Chondrocyte (in vitro differentiated cells): Measurements from ENCODE around the gene ZFHX3. TPM values are rescaled to one million over a fixed set of nuclear protein-coding genes. Genes with fewer than 3 reads are reported as not detected.

Source experiments
- DNase-seq: peaks from one replicate; pipeline ENCODE4 v3.0.0; 2021; ENCODE audit warnings: mixed read lengths, low spot score
- H3K27ac Mint-ChIP-seq: one replicate; pipeline ENCODE4 v1.8.0; 2021; ENCODE audit warnings: mild to moderate bottlenecking, moderate library complexity, mixed read lengths; ENCODE audit not compliant: unreplicated experiment
- H3K27me3 Mint-ChIP-seq: 2 replicates; pipeline ENCODE4 v1.8.0; 2021; ENCODE audit warnings: low read depth, mixed read lengths
- H3K36me3 Mint-ChIP-seq: 2 replicates; pipeline ENCODE4 v1.8.0; 2021; ENCODE audit warnings: low read depth, mixed read lengths
- H3K4me1 Mint-ChIP-seq: 2 replicates; pipeline ENCODE4 v1.8.0; 2021; ENCODE audit warnings: low read depth, mild to moderate bottlenecking, mixed read lengths
- H3K4me3 Mint-ChIP-seq: one replicate; pipeline ENCODE4 v1.8.0; 2021; ENCODE audit warnings: mild to moderate bottlenecking, moderate library complexity, mixed read lengths; ENCODE audit not compliant: unreplicated experiment
- H3K9me3 Mint-ChIP-seq: 2 replicates; pipeline ENCODE4 v1.8.0; 2021; ENCODE audit warnings: low read depth, mixed read lengths
- total RNA-seq: library from RNA; stranded (reverse); gene quantifications from 3 replicates; pipeline ENCODE4 v1.2.1, GENCODE V29; 2021
- TF ChIP-seq, protein P1 (sequence below): fragments of 200-600 bp; sonication (generic); IDR thresholded peaks from 2 replicates; pipeline ENCODE4 v1.5.0; 2021; ENCODE audit warnings: antibody characterized with exemption, mild to moderate bottlenecking, moderate library complexity

The ZFHX3 gene
- total RNA-seq, 1 donor from 2014 or later: 86.8 TPM

- no peak for DNase-seq
- H3K36me3 Mint-ChIP-seq: no peaks in the 10 kb centered on the region
- TF ChIP-seq, protein P1, sequence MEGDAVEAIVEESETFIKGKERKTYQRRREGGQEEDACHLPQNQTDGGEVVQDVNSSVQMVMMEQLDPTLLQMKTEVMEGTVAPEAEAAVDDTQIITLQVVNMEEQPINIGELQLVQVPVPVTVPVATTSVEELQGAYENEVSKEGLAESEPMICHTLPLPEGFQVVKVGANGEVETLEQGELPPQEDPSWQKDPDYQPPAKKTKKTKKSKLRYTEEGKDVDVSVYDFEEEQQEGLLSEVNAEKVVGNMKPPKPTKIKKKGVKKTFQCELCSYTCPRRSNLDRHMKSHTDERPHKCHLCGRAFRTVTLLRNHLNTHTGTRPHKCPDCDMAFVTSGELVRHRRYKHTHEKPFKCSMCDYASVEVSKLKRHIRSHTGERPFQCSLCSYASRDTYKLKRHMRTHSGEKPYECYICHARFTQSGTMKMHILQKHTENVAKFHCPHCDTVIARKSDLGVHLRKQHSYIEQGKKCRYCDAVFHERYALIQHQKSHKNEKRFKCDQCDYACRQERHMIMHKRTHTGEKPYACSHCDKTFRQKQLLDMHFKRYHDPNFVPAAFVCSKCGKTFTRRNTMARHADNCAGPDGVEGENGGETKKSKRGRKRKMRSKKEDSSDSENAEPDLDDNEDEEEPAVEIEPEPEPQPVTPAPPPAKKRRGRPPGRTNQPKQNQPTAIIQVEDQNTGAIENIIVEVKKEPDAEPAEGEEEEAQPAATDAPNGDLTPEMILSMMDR: peak; percentile 22
- peak overlapping the region; percentile 27 for H3K27ac Mint-ChIP-seq
- no peaks in the 10 kb centered on the region for H3K27me3 Mint-ChIP-seq
- H3K4me3 Mint-ChIP-seq: no peak overlapping the region
- peaks cover 84% of the 10 kb centered on the region for H3K4me1 Mint-ChIP-seq
- no peaks in the 10 kb centered on the region for H3K9me3 Mint-ChIP-seq
Measured at GRCh38 chr16:73022534-73022933, 25.4 kb downstream of the ZFHX3 start.

GRCh38 chr16:73021866-73022495, 25.9 kb downstream of the ZFHX3 start:
- peaks cover 85% of the 10 kb centered on the region for H3K4me1 Mint-ChIP-seq
- no peaks in the 10 kb centered on the region for H3K27me3 Mint-ChIP-seq
- H3K4me3 Mint-ChIP-seq: no peak overlapping the region
- peak overlapping the region; percentile 75 for H3K27ac Mint-ChIP-seq
- TF ChIP-seq, protein P1: no peak
- no peak for DNase-seq
- H3K36me3 Mint-ChIP-seq: no peaks in the 10 kb centered on the region
- no peaks in the 10 kb centered on the region for H3K9me3 Mint-ChIP-seq

GRCh38 chr16:73020409-73020884, 27.5 kb downstream of the ZFHX3 start:
- H3K27ac Mint-ChIP-seq: peak overlapping the region; percentile 98
- no peaks in the 10 kb centered on the region for H3K36me3 Mint-ChIP-seq
- TF ChIP-seq, protein P1: no peak
- H3K9me3 Mint-ChIP-seq: no peaks in the 10 kb centered on the region
- H3K27me3 Mint-ChIP-seq: no peaks in the 10 kb centered on the region
- no peak for DNase-seq
- H3K4me1 Mint-ChIP-seq: peaks cover 89% of the 10 kb centered on the region
- peak overlapping the region; percentile 6 for H3K4me3 Mint-ChIP-seq

- Mint-ChIP-seq H3K9me3 (no peaks in the 10 kb centered on the region), H3K27me3 (no peaks in the 10 kb centered on the region), H3K4me1 (peaks cover 88% of the 10 kb centered on the region), H3K36me3 (no peaks in the 10 kb centered on the region), H3K27ac (peak overlapping the region; percentile 98), H3K4me3 (peak overlapping the region; percentile 56)
- DNase-seq: no peak
- TF ChIP-seq, protein P1: no peak
Measured at GRCh38 chr16:73019457-73020362, 28.2 kb downstream of the ZFHX3 start.

GRCh38 chr16:73018821-73019456, 29.0 kb downstream of the ZFHX3 start:
- H3K4me3 Mint-ChIP-seq: peak overlapping the region; percentile 56
- peaks cover 83% of the 10 kb centered on the region for H3K4me1 Mint-ChIP-seq
- no peak for DNase-seq
- no peaks in the 10 kb centered on the region for H3K36me3 Mint-ChIP-seq
- TF ChIP-seq, protein P1: no peak
- no peaks in the 10 kb centered on the region for H3K9me3 Mint-ChIP-seq
- no peaks in the 10 kb centered on the region for H3K27me3 Mint-ChIP-seq
- H3K27ac Mint-ChIP-seq: peak overlapping the region; percentile 98
